A549 (cell line): ENCODE results near the gene SESN3.
"Not testable (repeated sequence)": the region's sequence is repeated elsewhere in the genome, so short reads cannot be mapped to it uniquely, and the experiment has no call there.

ENCODE experiments used
- CEBPB ChIP-seq, 2 experiments: fragments of >200 bp in 1 of 2; sonication (Bioruptor Twin) in 1 of 2; formaldehyde crosslinking in 1 of 2; IDR thresholded peaks; 2 replicates each; pipeline ENCODE4 v1.6.1; 2012 to 2016
- CTCF ChIP-seq: fragments of >200 bp; sonication (Bioruptor Twin); formaldehyde crosslinking; IDR thresholded peaks from 3 replicates; pipeline ENCODE4 v1.5.1; 2016
- E2F6 ChIP-seq: IDR thresholded peaks from 2 replicates; pipeline ENCODE4 v1.6.1; 2012; ENCODE audit warnings: low read depth, borderline replicate concordance
- EP300 ChIP-seq, 2 experiments: fragments of >200 bp; sonication (Bioruptor Twin); formaldehyde crosslinking; IDR thresholded peaks; 2 replicates in 1 of 2; 3 replicates in 1 of 2; pipeline ENCODE4 v1.6.1; 2016 to 2017
- FOXS1 ChIP-seq: fragments of 250-450 bp; sonication (Bioruptor Pico); IDR thresholded peaks from 2 replicates; pipeline ENCODE4 v1.5.0; 2020; ENCODE audit warnings: mild to moderate bottlenecking, moderate library complexity
- POLR2A ChIP-seq: IDR thresholded peaks from 2 replicates; pipeline ENCODE4 v1.6.1; 2012; ENCODE audit warnings: mild to moderate bottlenecking, low read length
- USF2 ChIP-seq: fragments of 450-650 bp; IDR thresholded peaks from 2 replicates; pipeline ENCODE4 v1.6.1; 2014; ENCODE audit warnings: antibody characterized with exemption
- ZSCAN20 ChIP-seq: fragments of 250-450 bp; sonication (Bioruptor Pico); IDR thresholded peaks from 2 replicates; pipeline ENCODE4 v1.8.0; 2022; ENCODE audit warnings: mild to moderate bottlenecking, moderate library complexity

- not testable (repeated sequence) for TF ChIP-seq CTCF; ZSCAN20 (CRISPR knock-in tag); FOXS1 (CRISPR knock-in tag); EP300 (IDR thresholded peaks at IDR 0.05); USF2; CEBPB (IDR thresholded peaks at IDR 0.05); POLR2A; E2F6
Observed at GRCh38 chr11:95273618-95274017, 42.6 kb upstream of the SESN3 start.
